ENCODE results near the gene LCE4A.

The LCE4A gene

GRCh38 chr1:152745765-152746444, 37.9 kb downstream of the LCE4A start:
- no peak for DNase-seq (ENCODE audit: low read depth, low spot score)

DNA sequence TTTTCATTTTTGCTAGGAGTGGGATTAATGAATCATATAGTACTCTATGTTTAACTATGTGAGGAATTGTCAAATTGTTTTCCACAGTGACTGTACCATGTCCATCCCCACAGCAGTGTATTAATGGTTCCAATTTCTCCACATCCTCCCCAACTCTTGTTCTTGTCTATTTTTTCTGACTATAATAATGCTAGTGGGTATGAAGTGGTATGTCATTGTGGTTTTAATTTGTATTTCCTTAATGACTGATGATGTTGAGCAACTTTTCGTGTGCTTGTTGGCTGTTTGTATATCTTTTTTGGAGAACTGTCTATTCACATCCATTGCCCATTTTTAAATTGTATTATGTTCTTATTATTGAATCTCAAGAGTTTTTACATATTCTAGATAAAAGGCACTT, 39.9 kb downstream of the LCE4A start:
- DNase-seq (ENCODE audit: low read depth, low spot score) = no peak

DNA sequence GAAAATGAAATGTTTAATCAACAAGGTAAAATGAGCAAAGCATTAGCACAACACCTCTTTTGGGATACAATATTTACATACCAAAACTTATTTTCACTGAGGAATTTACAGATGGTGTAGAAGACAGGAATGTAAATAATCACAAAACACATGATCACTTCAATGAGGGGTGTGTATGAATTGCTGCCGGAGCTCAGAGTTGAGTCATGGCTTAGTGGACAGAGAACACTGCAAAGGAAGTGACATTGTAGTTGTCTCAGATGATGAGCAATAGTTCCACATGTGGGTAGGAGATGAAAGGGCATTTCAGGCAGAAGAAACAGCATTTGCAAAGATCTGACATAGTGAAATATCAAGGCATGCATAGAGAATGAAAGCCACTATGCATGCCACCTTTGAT, 44.3 kb downstream of the LCE4A start:
- no peak for DNase-seq (ENCODE audit: low read depth, low spot score)

- DNase-seq (ENCODE audit: low read depth, low spot score) = no peak
Measured at GRCh38 chr1:152753586-152753985, 45.6 kb downstream of the LCE4A start.

DNA sequence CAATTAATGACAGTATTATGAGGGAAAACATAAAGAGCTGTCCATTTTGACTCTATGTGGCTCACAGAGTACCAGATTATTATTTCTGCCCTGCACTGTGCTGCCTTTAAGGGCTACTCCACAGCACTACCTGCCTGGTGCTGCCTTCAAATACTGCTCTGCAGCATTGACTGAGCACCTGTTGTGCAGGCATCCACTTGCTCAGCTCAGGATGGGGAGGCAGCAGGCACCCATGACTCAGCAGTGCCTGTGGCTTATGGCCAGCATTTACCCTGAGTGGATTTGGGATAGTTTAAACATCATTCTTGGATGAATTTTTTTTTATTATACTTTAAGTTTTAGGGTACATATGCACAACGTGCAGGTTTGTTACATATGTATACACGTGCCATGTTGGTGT, 48.9 kb downstream of the LCE4A start:
- DNase-seq (ENCODE audit: low read depth, low spot score) = no peak

DNA sequence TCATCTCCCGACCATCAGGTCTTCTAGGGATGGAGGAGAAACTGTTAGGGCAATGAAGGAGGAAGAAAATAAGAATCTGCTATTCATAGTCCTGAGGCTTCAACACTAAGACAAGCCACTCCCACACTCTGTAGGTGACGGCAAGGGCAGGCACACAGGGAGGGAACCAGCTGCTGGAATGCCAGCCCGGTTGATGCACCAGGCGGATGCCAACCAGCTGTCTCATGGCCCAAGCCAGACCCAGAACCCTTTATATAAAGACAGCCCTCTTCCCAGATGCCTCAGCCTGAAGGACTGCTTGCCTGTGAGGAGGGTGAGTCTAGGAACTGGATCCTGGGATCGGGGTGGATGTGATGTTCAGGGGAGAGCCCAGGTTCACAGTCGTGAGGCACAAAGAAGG, 49.8 kb downstream of the LCE4A start, which contains the start of gene KPRP:
Gene KPRP (plus strand): TSS at position 279 of the 400 bp plus-strand sequence. CDS start 1,564 bp downstream, outside the sequence.
- no peak for DNase-seq (ENCODE audit: low read depth, low spot score)

- no peak for DNase-seq (ENCODE audit: low read depth, low spot score)
Measured at GRCh38 chr1:152758636-152759035, 50.7 kb downstream of the LCE4A start.

All from activated naive CD8-positive, alpha-beta T cell treated with anti-CD3 and anti-CD28 coated beads, Interleukin-2, amount 50 U/mL, for 16 hours (primary cell).